AG20443 (cell line): ENCODE measurements around the gene CHD6.

ENCODE experiments used
- DNase-seq: peaks from one replicate; pipeline ENCODE4 v3.0.0; 2012; ENCODE audit warnings: low spot score, mixed read lengths

The CHD6 gene

GRCh38 chr20:41467690-41468089, 150.5 kb downstream of the CHD6 start:
- DNase-seq: no peak

GRCh38 chr20:41467220-41467619, 151.0 kb downstream of the CHD6 start:
- DNase-seq: no peak

GRCh38 chr20:41463567-41463966, 154.6 kb downstream of the CHD6 start:
- no peak for DNase-seq

- no peak for DNase-seq
Measured at GRCh38 chr20:41462372-41463161, 155.6 kb downstream of the CHD6 start.

GRCh38 chr20:41458761-41459160, 159.4 kb downstream of the CHD6 start:
- DNase-seq: no peak

GRCh38 chr20:41457173-41457857, 160.9 kb downstream of the CHD6 start:
- DNase-seq: no peak

GRCh38 chr20:41456351-41456750, 161.8 kb downstream of the CHD6 start:
- no peak for DNase-seq

- no peak for DNase-seq
Measured at GRCh38 chr20:41454250-41454649, 163.9 kb downstream of the CHD6 start.

GRCh38 chr20:41453010-41453950, 164.9 kb downstream of the CHD6 start:
- no peak for DNase-seq

GRCh38 chr20:41452226-41452625, 166.0 kb downstream of the CHD6 start:
- no peak for DNase-seq

GRCh38 chr20:41447006-41447405, 171.2 kb downstream of the CHD6 start:
- no peak for DNase-seq

GRCh38 chr20:41446456-41446855, 171.7 kb downstream of the CHD6 start:
- DNase-seq: no peak

- DNase-seq: no peak
Measured at GRCh38 chr20:41444821-41445220, 173.4 kb downstream of the CHD6 start.

GRCh38 chr20:41443691-41444090, 174.5 kb downstream of the CHD6 start:
- no peak for DNase-seq

- DNase-seq: no peak
Measured at GRCh38 chr20:41440882-41441281, 177.3 kb downstream of the CHD6 start.

- no peak for DNase-seq
Measured at GRCh38 chr20:41437836-41438235, 180.3 kb downstream of the CHD6 start.

- DNase-seq: no peak
Measured at GRCh38 chr20:41436679-41437078, 181.5 kb downstream of the CHD6 start.

GRCh38 chr20:41433203-41433602, 185.0 kb downstream of the CHD6 start:
- DNase-seq: no peak

GRCh38 chr20:41432746-41433145, 185.4 kb downstream of the CHD6 start:
- no peak for DNase-seq

GRCh38 chr20:41428285-41428684, 189.9 kb downstream of the CHD6 start:
- no peak for DNase-seq

GRCh38 chr20:41427833-41428232, 190.3 kb downstream of the CHD6 start:
- DNase-seq: no peak

- no peak for DNase-seq
Measured at GRCh38 chr20:41426976-41427375, 191.2 kb downstream of the CHD6 start.
